Lung (tissue), 12 donors: ENCODE results near the gene AUTS2. TPM values are rescaled to one million over a fixed set of nuclear protein-coding genes. Genes with fewer than 3 reads are reported as not detected.

Experiments used
- ATAC-seq: fragments of 200-7000 bp; cut with Tn5 transposase; one replicate; pipeline ENCODE4 v1.9.1; 2020; ENCODE audit warnings: moderate number of reproducible peaks; ENCODE audit not compliant: insufficient read depth, low FRiP score
- DNase-seq, 3 donors: peaks; one replicate each; pipeline ENCODE4 v3.0.0-alpha.2; 2013 to 2017
- H3K27ac ChIP-seq, 2 donors: one replicate each; pipeline ENCODE4 v1.5.1; 2013; ENCODE audit warnings: mild to moderate bottlenecking in 2 of 2, moderate library complexity in 2 of 2, control low read depth in 1 of 2, inconsistent platforms in 1 of 2, low read depth in 1 of 2, low read length in 1 of 2
- H3K27me3 ChIP-seq, 3 donors: one replicate each; pipeline ENCODE4 v1.5.1; 2013; ENCODE audit warnings: low read length in 2 of 3; ENCODE audit not compliant: control insufficient read depth in 3 of 3, insufficient read depth in 3 of 3
- H3K36me3 ChIP-seq, 4 donors: one replicate each; pipeline ENCODE4 v1.5.1; 2013; ENCODE audit warnings: low read length in 4 of 4, mild to moderate bottlenecking in 1 of 4, moderate library complexity in 1 of 4; ENCODE audit not compliant: control insufficient read depth in 4 of 4, insufficient read depth in 4 of 4
- H3K4me1 ChIP-seq, 5 donors: one replicate each; pipeline ENCODE4 v1.5.1; 2013; ENCODE audit warnings: low read length in 5 of 5, mild to moderate bottlenecking in 2 of 5, moderate library complexity in 1 of 5; ENCODE audit not compliant: control insufficient read depth in 5 of 5, insufficient read depth in 5 of 5
- H3K4me3 ChIP-seq: one replicate; pipeline ENCODE4 v1.5.1; 2013; ENCODE audit warnings: mild to moderate bottlenecking, control low read depth, moderate library complexity
- H3K9ac ChIP-seq, 2 donors: one replicate each; pipeline ENCODE4 v1.5.1; 2013; ENCODE audit warnings: low read length in 2 of 2, control low read depth in 1 of 2; ENCODE audit not compliant: insufficient read depth in 1 of 2
- H3K9me3 ChIP-seq, 4 donors: one replicate each; pipeline ENCODE4 v1.5.1; 2013; ENCODE audit warnings: low read length in 3 of 4, mild to moderate bottlenecking in 1 of 4, moderate library complexity in 1 of 4; ENCODE audit not compliant: control insufficient read depth in 4 of 4, insufficient read depth in 3 of 4
- CTCF ChIP-seq: IDR thresholded peaks from 2 replicates; pipeline ENCODE4 v1.5.1; 2012; ENCODE audit warnings: mild to moderate bottlenecking; ENCODE audit errors: control extremely low read depth, extremely low read depth
- WGBS, 2 donors: extraction: QIAGEN DNeasy Blood & Tissue Kit; methylation state at CpG; one replicate each; pipeline ENCODE4 v1.1.7; 2013; 5-methylcytosine and 5-hydroxymethylcytosine counted together
- polyA plus RNA-seq, 2 donors: library from polyadenylated mRNA; stranded (reverse); fragments of 200-250 nt; gene quantifications; one replicate each; pipeline ENCODE4 v1.2.1, GENCODE V29; 2013
- total RNA-seq, 2 donors: library from RNA; depleted of rRNA in 1 of 2; stranded (reverse); fragments of >200 nt in 1 of 2; gene quantifications; one replicate each; pipeline ENCODE4 v1.2.1, GENCODE V29; 2014 to 2021
- donor health status: control.
- donor health status: control.
- donor health status: Bipolar disorder and iron deficiency.
- donor health status: healthy.
- donor health status: DM: yes; HTN: yes; CAD: no.

The AUTS2 gene
- total and polyA plus RNA-seq, 4 donors = 11.8 to 115 (median 40.6) TPM

DNA sequence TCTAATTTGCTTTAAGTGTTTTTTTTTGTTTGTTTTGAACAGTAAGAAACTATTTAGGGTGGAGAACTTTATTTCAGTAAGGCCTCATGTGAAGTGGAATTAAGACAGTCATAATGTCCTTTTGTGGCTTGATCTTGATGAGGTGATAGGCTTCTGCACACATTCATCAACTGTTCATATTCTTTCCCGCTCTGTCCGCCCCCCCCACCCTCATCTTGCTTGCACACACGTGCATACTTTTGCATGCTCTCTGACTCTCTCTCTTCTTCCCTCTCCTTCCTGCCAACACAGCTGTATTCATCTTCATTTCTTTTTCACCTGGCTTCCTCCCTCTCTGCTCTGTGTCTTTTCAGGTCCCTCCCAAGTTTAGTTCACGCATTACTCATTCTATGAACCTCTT, 429.6 kb downstream of the AUTS2 start:
- Histone ChIP-seq H3K27ac (no peak overlapping the region), H3K4me3 (no peak overlapping the region), H3K27me3 (no peaks in the 10 kb centered on the region), H3K9ac (no peak overlapping the region), H3K9me3 (no peaks in the 10 kb centered on the region), H3K4me1 (peaks cover 0 to 21% (median 5%) of the 10 kb centered on the region in 5 donors), H3K36me3 (no peaks in the 10 kb centered on the region)
- WGBS, 2 donors = 68 to 70% methylated on average over 4 of the region's 4 CpGs
- ATAC-seq = no peak
- no peak for TF ChIP-seq CTCF
- DNase-seq = no peak

DNA sequence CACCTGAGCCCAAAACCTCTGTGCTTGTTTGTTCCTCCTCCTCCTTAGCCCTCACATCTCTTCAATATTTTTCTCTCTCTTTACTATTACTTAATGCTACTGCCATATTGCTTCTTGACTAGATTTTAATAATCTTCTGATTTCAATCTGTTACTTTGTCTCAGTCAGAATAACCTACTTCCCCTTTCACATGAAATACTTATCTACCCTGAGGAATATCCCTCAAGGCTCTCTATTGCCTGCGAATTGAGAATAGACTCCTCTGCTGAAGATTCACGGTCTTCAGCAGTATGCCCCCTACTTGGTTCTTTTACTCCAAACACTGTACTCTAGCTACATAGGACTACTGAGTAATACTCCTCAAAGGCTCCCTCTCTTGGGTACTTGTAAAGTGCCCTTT, 430.3 kb downstream of the AUTS2 start:
- no peak overlapping the region for H3K4me3 ChIP-seq
- TF ChIP-seq CTCF = no peak
- no peaks in the 10 kb centered on the region for H3K9me3 ChIP-seq
- no peak overlapping the region for H3K27ac ChIP-seq
- H3K36me3 ChIP-seq = no peaks in the 10 kb centered on the region
- WGBS, 2 donors = 92 to 93% methylated on average over 2 of the region's 2 CpGs
- H3K4me1 ChIP-seq = peaks cover 0 to 20% (median 5%) of the 10 kb centered on the region in 5 donors
- H3K27me3 ChIP-seq = no peaks in the 10 kb centered on the region
- no peak overlapping the region for H3K9ac ChIP-seq
- DNase-seq (no peak), ATAC-seq (no peak)

GRCh38 chr7:70029993-70030392, 431.7 kb downstream of the AUTS2 start:
- no peaks in the 10 kb centered on the region for H3K27me3 ChIP-seq
- TF ChIP-seq CTCF = no peak
- H3K36me3 ChIP-seq = no peaks in the 10 kb centered on the region
- ATAC-seq (no peak), DNase-seq (no peak)
- WGBS, 2 donors = 90 to 94% methylated on average over 1 of the region's 1 CpG
- no peaks in the 10 kb centered on the region for H3K9me3 ChIP-seq
- H3K4me1 ChIP-seq = peaks cover 0 to 21% (median 5%) of the 10 kb centered on the region in 5 donors
- no peak overlapping the region for H3K9ac ChIP-seq
- no peak overlapping the region for H3K4me3 ChIP-seq
- no peak overlapping the region for H3K27ac ChIP-seq

DNA sequence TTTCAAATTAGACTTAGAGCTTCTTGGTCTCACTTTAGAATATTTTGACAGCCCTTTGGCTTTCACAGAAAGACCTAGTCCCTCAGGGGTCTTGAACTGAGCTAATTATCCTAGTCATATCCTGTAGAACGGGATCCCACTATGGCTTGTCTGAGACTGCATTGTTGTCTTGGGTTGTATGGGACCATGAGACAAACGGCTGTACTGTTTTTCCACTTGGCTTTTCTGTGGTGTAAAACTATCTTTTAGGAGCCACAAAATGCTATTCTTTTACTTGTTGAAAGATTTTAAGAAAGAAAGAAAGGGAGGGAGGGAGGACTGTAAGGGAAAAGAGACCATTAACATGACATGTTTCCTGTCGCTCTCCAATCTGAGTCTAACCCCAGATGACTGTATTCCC, 432.5 kb downstream of the AUTS2 start:
- 95 to 96% methylated on average over 3 of the region's 3 CpGs for WGBS, 2 donors
- ATAC-seq = no peak
- peaks cover 0 to 20% (median 5%) of the 10 kb centered on the region in 5 donors for H3K4me1 ChIP-seq

More for the DNA sequence above, 432.5 kb downstream of the AUTS2 start:
- Histone ChIP-seq H3K9ac (no peak overlapping the region), H3K27ac (no peak overlapping the region), H3K27me3 (no peaks in the 10 kb centered on the region), H3K9me3 (no peaks in the 10 kb centered on the region), H3K36me3 (no peaks in the 10 kb centered on the region), H3K4me3 (no peak overlapping the region)
- no peak for DNase-seq
- no peak for TF ChIP-seq CTCF
